RPMI8226 (cell line): Measurements from ENCODE around the gene MOV10L1.

Source experiments
- DNase-seq: peaks from one replicate; pipeline ENCODE4 v3.0.0-alpha.2; 2015

Gene MOV10L1

DNA sequence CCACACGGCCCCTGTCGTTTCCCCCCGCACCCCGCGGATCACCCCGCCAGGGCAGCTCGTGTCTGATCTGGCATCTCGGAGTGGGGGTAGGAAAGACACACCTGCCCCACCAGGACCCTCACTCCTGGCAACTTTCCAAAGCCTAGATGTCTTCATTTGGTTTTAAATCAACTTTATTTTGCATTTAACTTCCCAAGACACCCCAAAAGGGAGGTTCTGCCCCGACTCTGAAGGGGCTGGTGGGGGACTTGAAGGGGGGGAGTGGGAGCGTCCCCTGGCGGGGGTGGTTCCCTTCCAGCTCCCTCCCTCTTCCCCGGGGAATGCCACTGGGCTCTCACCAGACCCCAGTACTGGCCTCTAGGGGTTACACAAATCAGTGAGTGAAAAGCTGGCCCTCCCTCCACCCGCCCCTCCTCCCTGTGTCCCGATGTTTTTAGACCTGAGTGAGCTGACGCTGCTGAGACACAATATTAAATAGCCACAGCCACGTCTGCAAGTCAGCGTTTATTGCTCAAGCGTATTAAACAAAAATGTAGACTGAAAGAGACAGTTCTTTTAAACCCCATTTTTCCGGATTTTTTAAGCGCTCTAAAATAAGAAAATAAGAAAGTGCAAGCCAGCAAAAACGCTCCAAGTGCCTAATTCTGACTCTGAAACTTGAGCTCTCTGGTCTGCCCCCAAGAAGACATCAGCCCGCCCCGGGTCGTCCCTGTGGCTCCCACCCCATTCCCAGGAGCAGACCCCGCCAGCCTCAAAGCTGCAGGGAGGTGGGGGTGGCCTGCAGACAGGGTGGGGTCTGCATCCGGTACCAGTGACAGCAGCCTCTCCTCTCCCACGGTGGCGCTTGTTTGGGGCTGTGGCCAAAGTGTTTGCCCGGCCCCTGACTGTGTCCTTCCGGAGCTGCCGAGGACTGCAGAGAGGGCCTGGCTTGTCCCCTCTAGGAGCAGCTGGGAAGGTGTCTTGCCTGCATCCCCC, 30.6 kb upstream of the MOV10L1 start:
- peak; percentile 89 for DNase-seq

GRCh38 chr22:50059881-50060262, 29.9 kb upstream of the MOV10L1 start:
- DNase-seq = no peak

DNA sequence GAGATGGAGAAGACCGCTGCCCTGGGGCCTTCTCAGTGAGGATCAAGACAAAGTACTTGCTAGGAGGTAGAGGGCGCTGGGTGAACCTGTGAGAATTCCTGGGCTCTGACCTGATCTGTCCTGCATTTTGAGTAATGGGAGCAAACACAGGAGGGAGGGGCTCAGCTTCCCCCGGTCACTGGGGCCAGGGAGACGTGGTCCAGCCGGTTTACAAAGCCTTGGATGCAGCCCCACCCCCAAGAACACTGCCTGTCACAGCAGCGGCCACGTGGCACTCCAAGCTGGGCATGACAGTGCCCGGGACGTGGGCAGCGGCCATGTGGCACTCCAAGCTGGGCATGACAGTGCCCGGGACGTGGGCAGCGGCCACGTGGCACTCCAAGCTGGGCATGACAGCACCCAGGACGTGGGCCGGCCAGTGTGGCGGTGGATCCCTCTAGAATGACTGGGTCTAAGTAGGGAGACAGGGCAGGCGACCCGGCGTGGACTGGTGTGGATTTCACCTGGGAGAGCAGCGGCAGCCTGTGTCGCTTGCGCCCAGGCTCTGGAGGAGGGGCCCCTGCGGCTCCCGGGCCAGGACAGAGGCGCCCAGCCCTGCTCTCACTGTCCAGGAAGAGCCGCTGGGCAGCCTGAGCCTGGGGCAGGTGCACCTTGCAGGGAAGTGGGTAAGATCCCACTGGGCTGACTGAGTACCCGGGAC, 29.2 kb upstream of the MOV10L1 start:
- no peak for DNase-seq

DNA sequence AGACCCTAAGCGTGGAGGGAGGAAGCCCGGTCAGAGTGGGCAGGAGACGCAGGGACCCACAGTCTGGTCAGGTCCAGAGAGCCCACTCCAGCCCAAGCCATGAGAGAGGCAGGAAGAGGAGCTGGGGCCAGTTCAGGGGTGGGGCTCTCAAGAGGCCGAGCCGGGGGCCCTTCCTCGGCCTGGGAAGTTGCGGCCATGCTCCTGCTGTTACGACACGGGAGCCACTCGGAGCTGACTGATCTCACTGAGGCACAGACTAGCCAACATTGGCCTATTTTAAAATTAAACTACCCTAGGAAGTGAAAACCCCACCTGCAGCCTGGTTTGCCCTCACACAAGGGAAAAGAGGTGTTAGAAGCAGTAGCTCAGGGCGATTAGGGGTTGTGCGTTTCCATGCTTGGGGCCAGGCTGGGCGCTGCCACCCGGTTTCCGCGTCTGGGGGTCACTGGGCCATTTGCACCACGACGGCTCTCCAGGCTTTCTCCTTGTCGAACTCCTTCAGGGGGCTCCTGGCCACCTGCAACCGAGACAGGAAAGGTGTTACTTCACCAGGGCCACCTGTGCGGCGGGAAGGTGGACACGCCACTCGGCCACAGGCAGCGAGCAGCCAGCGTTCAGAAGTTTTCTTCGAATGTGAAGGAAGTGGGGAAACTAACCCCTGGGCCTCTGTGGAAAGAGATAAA, 28.5 kb upstream of the MOV10L1 start:
- no peak for DNase-seq

GRCh38 chr22:50061824-50062355, 27.9 kb upstream of the MOV10L1 start:
- DNase-seq = no peak

DNA sequence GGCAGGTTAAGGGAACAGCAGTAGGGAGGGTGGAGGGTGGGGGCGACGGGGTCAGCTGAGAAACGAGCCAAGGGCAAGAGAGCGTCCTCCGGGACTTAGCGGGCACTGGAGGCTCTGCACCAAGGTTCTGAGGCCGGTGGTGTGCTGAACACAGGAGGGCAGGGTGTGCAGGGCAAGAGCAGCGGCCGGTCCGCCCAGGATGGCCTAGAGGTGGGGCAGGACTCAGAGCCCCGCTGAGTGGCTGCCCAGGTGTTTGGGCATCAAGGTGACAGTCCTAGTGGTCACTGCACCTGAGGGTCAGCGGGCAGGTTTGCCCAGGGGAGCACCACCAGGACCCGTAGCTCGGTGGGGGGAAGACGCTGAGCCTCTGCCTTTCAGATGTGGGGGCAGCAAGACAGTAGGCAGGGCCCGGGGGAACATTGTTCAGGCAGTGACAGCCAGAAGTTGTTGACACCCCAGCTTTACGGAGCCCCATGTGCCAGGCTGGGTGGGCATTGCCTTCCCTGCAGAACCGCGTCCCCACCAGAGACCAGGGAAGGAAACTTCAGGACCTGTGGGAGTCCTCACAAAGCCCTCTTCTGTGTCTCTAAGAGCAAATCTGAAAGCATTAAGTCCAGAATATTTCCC, 27.2 kb upstream of the MOV10L1 start:
- no peak for DNase-seq

DNA sequence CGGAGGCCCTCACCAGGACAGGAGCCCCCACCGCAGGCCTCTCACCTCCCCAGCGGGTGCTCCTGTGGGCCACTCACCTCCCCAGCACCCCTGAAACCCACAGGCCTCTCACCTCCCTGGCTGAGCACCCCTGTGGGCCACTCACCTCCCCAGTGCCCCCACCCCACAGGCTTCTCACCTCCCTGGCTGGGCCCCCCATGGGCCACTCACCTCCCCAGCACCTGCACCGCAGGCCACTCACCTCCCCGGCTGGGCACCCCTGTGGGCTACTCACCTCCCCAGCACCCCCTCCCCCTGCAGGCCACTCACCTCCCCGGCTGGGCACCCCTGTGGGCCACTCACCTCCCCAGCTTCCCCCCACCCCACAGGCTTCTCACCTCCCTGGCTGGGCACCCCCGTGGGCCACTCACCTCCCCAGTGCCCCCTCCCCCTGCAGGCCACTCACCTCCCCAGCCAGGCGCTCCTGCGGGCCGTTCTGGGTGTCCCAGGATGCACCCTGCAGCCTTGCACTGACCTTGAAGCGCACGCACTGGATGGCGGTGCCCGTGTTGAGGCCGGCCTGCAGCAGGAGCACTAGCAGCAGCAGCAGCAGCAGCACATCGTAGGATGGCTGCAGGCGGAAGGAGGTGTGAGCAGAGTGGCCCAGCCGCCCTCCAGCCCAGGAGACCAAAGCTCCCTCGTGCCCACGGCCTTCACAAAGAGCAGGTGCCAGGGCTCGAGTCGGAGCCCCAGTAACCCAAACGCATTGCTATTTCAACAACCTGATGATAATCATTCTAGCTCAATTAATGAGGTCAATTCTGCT, 26.0 kb upstream of the MOV10L1 start:
- no peak for DNase-seq

DNA sequence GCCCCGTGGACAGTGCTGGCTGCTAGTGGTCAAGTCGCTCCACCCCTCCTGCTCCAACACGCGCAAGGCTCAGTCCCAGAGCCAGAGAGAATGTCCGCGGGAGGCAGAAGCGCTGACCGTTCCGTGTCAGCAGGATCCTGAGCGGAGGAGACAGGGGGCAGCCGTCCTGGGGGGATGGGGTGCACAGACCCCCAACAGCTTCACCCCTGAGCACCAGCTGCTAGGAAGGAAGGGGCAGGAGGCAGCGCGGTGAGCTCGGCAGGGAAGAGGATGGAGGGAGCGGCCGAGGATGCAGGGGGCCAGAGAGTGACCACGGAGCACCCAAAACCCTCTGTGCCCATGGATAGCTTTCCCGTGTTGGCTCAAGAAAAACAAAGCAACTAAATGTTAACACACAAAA, 25.4 kb upstream of the MOV10L1 start:
- DNase-seq = no peak

GRCh38 chr22:50067244-50067643, 22.6 kb upstream of the MOV10L1 start:
- no peak for DNase-seq

- DNase-seq = no peak
Observed at GRCh38 chr22:50068096-50068495, 21.7 kb upstream of the MOV10L1 start.

GRCh38 chr22:50070366-50070765, 19.4 kb upstream of the MOV10L1 start:
- DNase-seq = no peak

- DNase-seq = no peak
Observed at GRCh38 chr22:50071432-50072166, 18.2 kb upstream of the MOV10L1 start.

- DNase-seq = no peak
Observed at GRCh38 chr22:50072167-50072555, 17.6 kb upstream of the MOV10L1 start.

DNA sequence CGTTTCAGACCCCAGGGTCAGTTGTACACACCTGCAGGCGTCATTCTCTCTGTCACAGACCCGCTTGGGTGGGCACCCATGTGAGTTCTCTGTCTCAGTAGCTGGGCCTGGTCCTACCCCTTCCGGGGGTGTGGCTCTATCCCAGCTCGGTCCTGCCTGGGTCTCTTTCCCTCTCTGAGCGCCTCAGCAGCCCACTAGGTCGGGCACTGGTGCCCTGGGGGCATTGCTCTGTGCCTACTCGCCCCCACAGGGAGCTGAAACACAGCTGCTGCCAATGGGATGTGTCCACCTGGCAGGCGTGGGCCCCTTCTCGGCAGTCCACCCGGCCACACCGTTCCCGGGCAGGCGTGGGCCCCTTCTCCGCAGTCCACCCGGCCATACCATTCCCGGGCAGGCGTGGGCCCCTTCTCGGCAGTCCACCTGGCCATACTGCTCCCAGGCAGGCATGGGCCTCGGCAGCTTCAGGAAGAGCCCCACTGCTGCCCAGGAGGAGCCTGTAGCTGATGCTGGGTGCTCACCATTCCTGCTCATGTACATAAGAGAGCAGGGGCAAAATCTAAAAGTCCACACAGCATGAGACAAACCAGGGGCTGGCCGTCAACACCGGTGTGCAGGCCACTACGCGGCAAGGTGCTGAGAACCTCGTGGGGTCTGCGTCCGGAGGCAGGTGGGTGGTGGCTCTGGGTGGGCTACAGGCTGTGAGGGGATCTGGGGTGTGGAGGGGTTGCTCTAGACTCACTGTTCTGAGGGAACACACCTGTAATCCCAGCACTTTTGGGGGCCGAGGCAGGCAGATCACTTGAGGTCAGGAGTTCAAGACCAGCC, 16.9 kb upstream of the MOV10L1 start:
- no peak for DNase-seq

GRCh38 chr22:50074056-50074455, 15.8 kb upstream of the MOV10L1 start:
- DNase-seq = no peak

DNA sequence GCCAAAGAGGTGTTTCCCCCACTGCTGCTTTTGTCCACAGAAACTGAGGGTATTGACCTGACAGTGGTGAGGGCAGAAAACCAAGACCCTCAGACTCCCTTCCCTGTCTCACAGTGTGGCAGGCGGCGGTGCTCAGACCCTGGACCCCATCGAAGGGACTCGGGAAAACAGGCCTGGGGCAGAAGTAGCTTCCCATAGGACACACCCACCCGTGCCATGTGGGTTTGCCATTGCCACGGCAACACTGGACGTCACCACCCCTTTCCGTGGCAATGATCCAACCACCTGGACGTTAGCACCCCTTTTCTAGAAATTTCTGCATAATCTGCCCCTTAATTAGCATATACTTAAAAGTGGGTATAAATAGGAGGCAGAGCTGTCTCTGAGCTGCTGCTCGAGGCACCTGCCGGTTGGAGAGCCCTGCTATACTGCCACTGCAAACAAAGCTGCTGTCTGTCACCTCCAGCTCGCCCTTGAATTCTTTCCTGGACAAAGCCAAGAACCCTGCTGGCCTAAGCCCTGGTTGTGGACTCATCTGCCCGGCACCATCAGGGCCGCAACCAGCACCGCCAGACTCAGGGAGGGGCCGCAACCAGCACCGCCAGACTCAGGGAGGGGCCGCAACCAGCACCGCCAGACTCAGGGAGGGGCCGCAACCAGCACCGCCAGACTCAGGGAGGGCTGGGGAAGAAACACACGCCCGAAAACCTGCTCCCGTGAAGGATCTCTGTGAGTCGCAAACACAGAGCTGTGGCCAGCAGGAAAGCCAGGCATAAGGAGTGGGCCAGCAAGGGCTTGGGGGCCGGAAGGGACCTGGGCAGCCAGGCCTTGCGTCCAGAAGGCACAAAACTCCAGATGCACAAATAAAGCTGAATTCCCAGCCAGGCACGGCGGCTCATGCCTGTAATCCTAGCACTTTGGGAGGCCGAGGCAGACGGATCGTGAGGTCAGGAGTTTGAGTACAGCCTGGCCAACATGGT, 15.0 kb upstream of the MOV10L1 start:
- DNase-seq = peak; percentile 57

GRCh38 chr22:50076646-50077535, 12.9 kb upstream of the MOV10L1 start:
- DNase-seq = no peak

- DNase-seq = no peak
Observed at GRCh38 chr22:50078246-50078645, 11.6 kb upstream of the MOV10L1 start.
